Subcutaneous abdominal adipose tissue (tissue), 5 donors: ENCODE measurements around the gene BNIP3.

Experiments
- H3K27ac ChIP-seq: one replicate; pipeline ENCODE4 v1.7.0; 2013; ENCODE audit warnings: low read depth, mild to moderate bottlenecking, inconsistent platforms, low read length, moderate library complexity
- H3K27me3 ChIP-seq, 5 donors: one replicate each; pipeline ENCODE4 v1.7.0; 2013; ENCODE audit warnings: low read length in 5 of 5, inconsistent platforms in 1 of 5; ENCODE audit not compliant: control insufficient read depth in 5 of 5, insufficient read depth in 4 of 5
- H3K36me3 ChIP-seq, 5 donors: one replicate each; pipeline ENCODE4 v1.7.0; 2013; ENCODE audit warnings: low read length in 5 of 5; ENCODE audit not compliant: control insufficient read depth in 5 of 5, insufficient read depth in 5 of 5
- H3K4me1 ChIP-seq, 5 donors: one replicate each; pipeline ENCODE4 v1.7.0; 2013; ENCODE audit warnings: low read length in 5 of 5, mild to moderate bottlenecking in 3 of 5, moderate library complexity in 1 of 5; ENCODE audit not compliant: control insufficient read depth in 5 of 5, insufficient read depth in 5 of 5
- H3K4me3 ChIP-seq, 5 donors: one replicate each; pipeline ENCODE4 v1.7.0; 2013; ENCODE audit warnings: low read length in 5 of 5, low read depth in 1 of 5
- H3K9ac ChIP-seq, 5 donors: one replicate each; pipeline ENCODE4 v1.7.0; 2013; ENCODE audit warnings: low read length in 5 of 5, mild to moderate bottlenecking in 4 of 5, moderate library complexity in 3 of 5
- H3K9me3 ChIP-seq, 5 donors: one replicate each; pipeline ENCODE4 v1.7.0; 2013; ENCODE audit warnings: low read length in 5 of 5; ENCODE audit not compliant: control insufficient read depth in 5 of 5
- donor health status: healthy.
- donor health status: healthy.
- donor health status: healthy.
- donor health status: healthy.
- donor health status: healthy.

BNIP3 gene

DNA sequence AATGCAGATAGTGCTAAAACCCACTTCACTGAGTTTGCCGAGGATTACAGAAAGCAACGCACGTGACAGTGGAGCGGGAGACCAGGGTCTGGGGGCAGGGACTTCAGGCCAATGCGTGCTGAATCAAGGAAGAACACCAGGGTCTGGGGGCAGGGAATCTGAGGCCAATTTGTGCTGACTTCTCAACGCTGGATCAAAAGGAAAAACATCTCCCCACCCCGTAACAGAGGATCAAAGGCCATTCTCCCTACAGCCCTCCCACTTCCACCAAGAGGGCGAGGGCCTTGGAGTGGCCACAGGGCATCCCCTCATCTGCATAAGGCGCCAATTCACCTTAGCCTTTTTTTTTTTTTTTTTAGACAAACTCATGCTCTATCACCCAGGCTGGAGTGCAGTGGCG lies 22.3 kb upstream of the BNIP3 start:
- Histone ChIP-seq H3K27me3 (no peaks in the 10 kb centered on the region), H3K36me3 (no peaks in the 10 kb centered on the region), H3K4me1 (peaks cover 0 to 13% (median 5%) of the 10 kb centered on the region in 5 donors), H3K27ac (no peak overlapping the region), H3K9ac (no peak overlapping the region), H3K4me3 (no peak overlapping the region), H3K9me3 (peaks cover 0 to 7% (median 0%) of the 10 kb centered on the region in 5 donors)

DNA sequence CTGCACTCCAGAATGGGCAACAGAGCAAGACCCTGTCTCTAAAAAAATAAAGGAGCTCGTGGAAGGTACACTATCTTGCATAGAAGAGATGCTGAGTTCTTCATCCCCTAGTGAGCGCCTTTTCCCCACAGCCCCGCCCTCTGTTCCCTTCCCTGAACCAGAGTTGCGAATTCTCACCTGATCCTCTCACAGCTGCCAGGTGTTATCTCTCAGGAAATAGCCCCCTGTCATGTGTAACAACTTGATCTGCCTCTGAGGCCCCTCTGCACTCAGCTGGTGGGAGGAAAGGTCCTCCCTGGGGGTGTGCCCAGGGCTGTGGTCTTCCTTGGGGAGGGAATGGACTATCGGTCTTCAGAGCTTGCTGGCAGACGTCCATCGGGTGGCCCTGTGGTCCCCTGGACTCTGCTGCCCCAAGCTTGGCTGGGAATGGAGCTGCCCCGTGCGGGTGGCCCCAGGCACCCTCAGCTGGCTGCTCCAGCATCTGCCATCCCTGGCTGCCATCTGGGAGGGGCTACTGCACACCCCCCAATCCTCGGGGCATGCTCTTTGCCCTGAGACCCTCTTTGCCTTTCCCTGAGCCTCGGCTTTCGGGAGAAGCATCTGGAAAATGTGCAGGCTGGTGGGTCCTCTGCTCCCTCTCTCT lies 21.7 kb upstream of the BNIP3 start:
- Histone ChIP-seq H3K27ac (no peak overlapping the region), H3K27me3 (no peaks in the 10 kb centered on the region), H3K9ac (no peak overlapping the region), H3K9me3 (peaks cover 0 to 7% (median 0%) of the 10 kb centered on the region in 5 donors), H3K4me3 (no peak overlapping the region), H3K4me1 (peaks cover 0 to 20% (median 11%) of the 10 kb centered on the region in 5 donors), H3K36me3 (no peaks in the 10 kb centered on the region)

DNA sequence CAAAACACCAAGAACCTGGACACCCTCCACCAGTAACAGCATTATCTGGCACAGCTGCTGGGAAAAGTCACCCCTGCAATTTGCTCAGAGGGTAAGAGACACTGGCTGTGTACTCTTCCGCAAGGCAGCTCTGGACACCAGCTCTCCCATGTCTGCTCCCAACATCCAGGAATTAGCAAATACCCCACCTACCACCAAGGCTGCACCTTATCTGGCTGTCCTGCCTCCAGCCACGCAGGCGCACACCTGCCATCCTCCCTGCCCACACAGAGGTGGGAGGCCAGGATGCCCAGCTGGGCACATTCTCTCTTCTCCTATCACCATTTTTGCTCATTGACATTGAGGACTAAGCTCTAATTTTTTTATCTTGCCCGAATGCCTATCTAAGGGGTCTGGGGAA lies 20.3 kb upstream of the BNIP3 start:
- H3K9ac ChIP-seq = no peak overlapping the region
- peaks cover 0 to 7% (median 0%) of the 10 kb centered on the region in 5 donors for H3K9me3 ChIP-seq
- H3K27me3 ChIP-seq = no peaks in the 10 kb centered on the region
- H3K4me3 ChIP-seq = no peak overlapping the region
- H3K4me1 ChIP-seq = peaks cover 8 to 34% (median 25%) of the 10 kb centered on the region in 5 donors
- no peaks in the 10 kb centered on the region for H3K36me3 ChIP-seq
- no peak overlapping the region for H3K27ac ChIP-seq

DNA sequence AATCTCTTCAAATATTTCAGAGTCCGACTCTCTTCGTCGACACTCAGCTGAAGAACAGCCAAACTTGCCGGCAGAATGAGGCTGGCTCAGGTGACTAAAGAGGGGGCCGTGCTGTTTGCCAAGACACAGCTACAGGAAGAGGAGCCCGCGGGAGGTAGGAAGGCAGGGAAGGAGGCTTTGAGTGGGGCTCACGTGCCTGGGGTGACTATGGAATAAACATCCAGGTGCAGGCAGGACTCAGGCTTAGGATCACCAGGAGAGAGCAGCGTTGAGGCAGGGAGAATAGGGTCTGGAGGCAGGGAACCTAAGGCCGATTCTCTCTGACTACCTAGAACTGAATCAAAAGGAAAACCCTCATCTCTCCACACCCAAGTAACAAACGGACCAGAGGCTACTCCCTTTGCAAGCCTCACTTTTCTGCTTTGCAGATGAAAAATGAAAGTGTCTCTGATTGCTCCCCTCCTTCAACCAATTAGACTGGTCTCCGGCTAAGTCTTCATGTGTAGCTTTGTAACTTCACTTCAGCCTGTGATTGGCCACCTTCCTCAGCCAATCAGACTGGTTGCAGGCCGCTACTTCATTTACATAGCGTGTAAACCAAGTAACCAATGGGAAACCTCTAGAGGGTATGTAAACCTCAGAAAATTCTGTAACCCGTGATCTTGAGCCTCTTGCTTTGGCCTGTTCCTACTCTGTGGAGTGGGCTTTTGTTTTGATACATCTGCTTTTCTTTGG lies 19.7 kb upstream of the BNIP3 start:
- no peaks in the 10 kb centered on the region for H3K27me3 ChIP-seq
- no peaks in the 10 kb centered on the region for H3K36me3 ChIP-seq
- H3K4me3 ChIP-seq = peak overlapping the region in 1 of 5 donors; percentile 20
- peaks cover 0 to 7% (median 0%) of the 10 kb centered on the region in 5 donors for H3K9me3 ChIP-seq
- peaks cover 11 to 40% (median 31%) of the 10 kb centered on the region in 5 donors for H3K4me1 ChIP-seq
- no peak overlapping the region for H3K9ac ChIP-seq
- no peak overlapping the region for H3K27ac ChIP-seq

DNA sequence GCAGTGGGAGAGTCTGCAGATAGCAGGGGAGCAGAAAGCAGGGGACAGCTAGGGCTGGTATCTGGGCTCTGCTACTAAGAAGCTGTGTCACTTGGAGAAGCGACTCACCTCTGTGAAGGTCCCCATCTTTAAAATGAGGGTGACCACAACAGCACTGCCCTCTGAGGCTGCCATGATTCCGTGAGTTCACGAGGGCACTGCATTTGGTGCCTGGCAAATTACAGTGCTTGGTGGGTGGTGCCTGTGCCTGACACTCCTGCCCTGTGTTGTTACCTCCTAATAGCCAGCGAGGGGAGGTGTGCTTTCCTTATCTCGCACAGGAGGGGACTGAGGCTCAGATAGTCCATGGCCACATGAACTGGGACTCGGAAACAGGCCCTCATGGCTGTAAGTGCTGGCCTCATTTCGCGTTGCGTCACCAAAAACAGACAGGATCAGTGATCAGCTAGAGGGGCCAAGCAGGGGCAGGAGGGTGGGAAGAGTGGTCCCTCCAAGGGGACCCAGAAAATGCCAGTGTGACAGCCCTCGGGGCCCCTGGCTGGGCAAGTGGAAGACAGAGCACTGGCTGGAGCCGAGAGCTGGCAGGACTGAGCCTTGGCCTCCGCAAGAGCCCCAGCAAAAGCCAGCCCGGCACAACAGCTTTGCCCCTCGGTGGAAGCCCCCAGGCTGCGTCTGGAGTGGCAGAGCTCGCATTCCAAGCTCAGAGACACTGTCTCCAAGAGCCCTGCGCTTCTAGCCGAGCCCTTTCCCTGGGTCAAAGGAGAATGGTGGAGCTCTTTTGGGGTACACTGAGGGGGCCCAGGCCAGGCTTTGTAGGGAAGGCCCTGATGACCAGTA lies 17.3 kb upstream of the BNIP3 start:
- Histone ChIP-seq H3K36me3 (no peaks in the 10 kb centered on the region), H3K27ac (peak overlapping the region; percentile 78), H3K9ac (no peak overlapping the region), H3K4me1 (peaks cover 12 to 48% (median 38%) of the 10 kb centered on the region in 5 donors), H3K27me3 (no peaks in the 10 kb centered on the region), H3K4me3 (no peak overlapping the region), H3K9me3 (no peaks in the 10 kb centered on the region)

DNA sequence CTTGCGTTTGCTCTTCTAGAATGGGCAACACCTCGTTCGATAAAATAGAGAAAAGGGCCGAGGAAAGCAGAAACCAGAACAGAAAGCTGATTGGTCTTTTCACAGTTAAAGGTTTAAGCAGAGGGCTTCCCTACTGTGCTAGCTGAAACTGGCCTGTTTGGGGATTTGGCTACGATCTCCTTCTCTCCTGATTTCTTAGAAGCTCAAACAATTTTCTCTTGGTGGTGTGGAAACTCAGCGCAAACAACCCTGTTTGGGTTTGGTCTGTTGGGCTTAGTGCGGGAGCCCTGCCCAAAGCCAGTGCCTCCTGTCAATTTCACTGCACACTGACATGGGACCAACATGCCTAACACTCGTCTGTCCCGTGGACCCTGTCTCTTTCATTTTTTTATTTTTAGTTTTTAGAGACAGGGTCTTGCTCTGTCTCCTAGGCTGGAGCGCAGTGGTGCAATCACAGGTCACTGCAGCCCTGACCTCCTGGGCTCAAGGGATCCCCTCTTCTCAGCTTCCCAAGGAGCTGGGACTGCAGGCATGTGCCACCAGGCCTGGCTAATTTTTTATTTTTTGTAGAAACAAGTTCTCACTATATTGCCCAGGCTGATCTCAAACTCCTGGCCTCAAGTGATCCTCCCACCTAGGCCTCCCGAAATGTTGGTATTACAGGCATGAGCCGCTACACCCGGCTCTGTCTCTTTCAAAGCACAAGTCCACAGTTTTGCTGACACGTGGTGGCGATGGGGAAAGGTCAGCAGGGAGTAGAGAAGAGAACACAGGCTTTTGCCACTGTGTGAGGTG lies 16.5 kb upstream of the BNIP3 start:
- Histone ChIP-seq H3K4me1 (peaks cover 12 to 48% (median 38%) of the 10 kb centered on the region in 5 donors), H3K9ac (peak overlapping the region in 1 of 5 donors; percentile 58), H3K36me3 (no peaks in the 10 kb centered on the region), H3K27ac (peak overlapping the region; percentile 78), H3K9me3 (no peaks in the 10 kb centered on the region), H3K27me3 (no peaks in the 10 kb centered on the region), H3K4me3 (peak overlapping the region in 2 of 5 donors; percentile 11 to 25)

DNA sequence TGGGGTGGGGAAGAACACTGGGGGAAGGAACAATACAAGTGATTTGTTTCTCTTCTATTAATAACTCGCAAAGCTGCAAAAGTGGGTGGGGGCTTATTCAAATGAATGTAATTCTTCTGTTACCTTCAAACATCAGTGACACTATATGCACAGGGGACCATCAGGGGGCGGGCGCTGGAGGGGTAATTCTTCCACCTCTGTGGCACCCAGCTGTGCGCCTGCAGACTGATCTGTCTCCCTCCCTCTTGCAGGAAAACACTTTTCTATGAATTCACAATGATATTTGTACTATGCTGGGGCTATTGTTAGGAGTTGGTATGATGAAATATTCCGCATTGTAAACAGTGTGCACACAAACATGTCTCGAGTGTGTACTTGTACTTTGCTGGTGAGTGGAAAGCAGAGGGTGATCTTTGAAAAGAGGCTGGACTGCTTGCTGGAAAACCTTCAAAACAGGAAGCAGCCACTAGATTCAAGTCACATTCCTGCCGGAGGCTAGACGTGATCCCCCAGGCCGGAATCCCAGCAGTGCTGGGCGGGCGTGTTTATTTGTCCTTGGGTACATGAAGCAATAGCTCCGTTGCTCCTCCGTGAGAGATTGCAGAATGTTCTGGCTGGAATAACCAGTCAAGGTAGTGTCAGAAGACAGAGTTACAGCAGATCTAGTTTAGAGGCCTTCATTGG lies 15.8 kb upstream of the BNIP3 start:
- Histone ChIP-seq H3K4me1 (peaks cover 12 to 48% (median 38%) of the 10 kb centered on the region in 5 donors), H3K27ac (peak overlapping the region; percentile 78), H3K4me3 (peak overlapping the region in 4 of 5 donors; percentile 8 to 64 (median 18)), H3K27me3 (no peaks in the 10 kb centered on the region), H3K9me3 (no peaks in the 10 kb centered on the region), H3K9ac (peak overlapping the region in 2 of 5 donors; percentile 6 to 58), H3K36me3 (no peaks in the 10 kb centered on the region)

DNA sequence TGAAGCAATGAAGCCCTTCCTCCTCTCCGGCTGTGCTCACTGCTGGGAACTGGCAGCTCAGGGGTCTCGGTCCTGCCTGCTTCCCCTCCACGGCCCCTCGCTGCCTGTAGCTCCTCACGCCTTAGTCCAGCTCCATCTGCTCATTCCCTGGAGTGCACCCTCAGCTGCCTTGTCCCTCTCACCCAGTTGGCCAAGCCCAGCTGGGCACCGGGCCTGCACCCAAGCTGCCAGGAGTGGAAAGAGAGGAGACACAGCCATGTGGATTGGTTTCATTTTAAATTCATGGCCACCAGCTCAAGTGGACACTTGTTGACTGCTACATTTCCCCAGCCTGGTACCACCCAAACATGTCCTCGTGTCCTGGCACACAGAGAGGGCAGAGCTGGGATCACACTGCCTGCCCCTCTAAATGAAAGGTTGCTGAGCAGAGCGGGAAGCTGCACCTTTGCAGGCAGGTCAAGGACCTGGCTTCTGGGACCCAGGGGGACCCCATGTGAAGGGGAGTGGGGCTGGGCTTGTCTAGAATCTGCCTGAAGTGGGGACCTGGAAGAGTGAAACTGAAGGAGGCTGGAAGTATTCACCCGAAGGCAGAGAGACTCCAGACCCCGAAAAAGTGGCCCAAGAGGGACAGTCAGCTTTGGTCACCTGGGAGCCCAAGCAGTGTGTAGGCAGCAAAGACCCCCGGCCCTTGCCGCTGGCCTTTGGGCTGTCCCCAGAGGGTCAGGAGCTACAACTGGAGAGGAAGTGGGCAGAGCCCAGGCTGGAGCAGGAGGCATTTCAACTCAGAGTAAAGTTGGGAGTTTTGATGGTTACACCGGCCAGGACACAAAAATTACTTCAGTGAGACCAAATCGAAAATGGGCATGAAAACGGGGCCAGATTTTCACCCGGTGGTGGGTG lies 15.0 kb upstream of the BNIP3 start:
- Histone ChIP-seq H3K9me3 (no peaks in the 10 kb centered on the region), H3K4me3 (peak overlapping the region; percentile 8 to 64 (median 50)), H3K36me3 (no peaks in the 10 kb centered on the region), H3K27ac (peak overlapping the region; percentile 78), H3K9ac (peak overlapping the region in 2 of 5 donors; percentile 6 to 10), H3K27me3 (no peaks in the 10 kb centered on the region), H3K4me1 (peaks cover 12 to 48% (median 38%) of the 10 kb centered on the region in 5 donors)
